ENCODE data around the gene STARD13.

STARD13 gene

DNA sequence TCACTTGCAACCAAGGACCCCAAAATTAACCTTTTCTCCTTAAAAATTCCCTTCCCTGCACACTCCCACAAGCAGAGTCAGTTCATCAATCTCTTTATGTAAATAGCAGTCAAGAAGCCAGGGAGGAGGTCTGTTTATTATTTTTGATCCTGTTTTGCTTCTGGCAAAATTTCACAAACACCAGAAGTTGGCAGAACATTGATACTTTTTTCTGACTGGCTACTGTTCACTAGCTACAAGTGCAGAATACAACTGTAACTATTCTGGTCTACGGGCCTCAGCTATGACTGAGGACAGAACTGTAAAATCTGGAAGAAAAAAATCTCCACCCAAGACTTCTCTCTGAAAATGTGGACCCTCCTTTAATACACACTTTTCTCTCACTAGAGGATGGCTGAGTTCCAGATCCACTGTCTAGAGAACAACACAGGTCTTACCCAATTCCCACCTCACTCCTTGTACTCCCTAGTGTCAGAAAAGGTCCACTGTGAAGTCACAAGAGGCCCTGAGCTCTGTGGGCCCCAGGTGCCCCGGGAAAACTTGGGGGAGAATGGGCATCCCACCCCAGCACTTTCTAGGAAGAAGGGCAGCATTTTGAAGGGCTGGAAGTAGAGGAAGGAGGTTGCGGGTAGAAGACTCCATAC lies 14.5 kb downstream of the STARD13 start:
- no peak for DNase-seq
- H3K27ac ChIP-seq (ENCODE audit: low read length), result no peak overlapping the region
- H3K4me2 ChIP-seq (ENCODE audit: low read depth, low read length), result no peak overlapping the region

DNA sequence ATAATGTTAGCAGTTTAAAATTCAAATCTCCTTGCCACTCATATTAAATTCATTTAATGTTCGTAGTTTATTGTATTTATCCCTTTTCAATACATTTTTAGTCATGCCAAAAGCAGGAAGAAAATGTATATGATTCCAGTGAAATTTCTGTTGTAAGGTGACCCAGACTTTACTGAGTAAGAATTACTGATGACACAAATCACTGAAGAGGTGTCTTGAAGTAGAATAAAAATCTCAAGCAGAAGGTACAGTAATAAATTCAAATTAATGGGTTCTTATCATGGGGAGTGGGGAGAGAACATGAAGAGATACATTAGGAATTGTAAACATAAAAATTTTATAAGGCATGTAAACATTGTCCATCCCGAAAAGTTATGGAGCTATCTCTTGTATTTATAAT lies 19.9 kb downstream of the STARD13 start:
- no peak for TF ChIP-seq EZH2 (optimal IDR thresholded peaks at IDR 0.05; ENCODE audit: low read depth, low read length)
- no peak for TF ChIP-seq EZH2phosphoT487 (IDR thresholded peaks at IDR 0.05; ENCODE audit: low read length)
- TF ChIP-seq, protein P1, sequence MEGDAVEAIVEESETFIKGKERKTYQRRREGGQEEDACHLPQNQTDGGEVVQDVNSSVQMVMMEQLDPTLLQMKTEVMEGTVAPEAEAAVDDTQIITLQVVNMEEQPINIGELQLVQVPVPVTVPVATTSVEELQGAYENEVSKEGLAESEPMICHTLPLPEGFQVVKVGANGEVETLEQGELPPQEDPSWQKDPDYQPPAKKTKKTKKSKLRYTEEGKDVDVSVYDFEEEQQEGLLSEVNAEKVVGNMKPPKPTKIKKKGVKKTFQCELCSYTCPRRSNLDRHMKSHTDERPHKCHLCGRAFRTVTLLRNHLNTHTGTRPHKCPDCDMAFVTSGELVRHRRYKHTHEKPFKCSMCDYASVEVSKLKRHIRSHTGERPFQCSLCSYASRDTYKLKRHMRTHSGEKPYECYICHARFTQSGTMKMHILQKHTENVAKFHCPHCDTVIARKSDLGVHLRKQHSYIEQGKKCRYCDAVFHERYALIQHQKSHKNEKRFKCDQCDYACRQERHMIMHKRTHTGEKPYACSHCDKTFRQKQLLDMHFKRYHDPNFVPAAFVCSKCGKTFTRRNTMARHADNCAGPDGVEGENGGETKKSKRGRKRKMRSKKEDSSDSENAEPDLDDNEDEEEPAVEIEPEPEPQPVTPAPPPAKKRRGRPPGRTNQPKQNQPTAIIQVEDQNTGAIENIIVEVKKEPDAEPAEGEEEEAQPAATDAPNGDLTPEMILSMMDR (IDR thresholded peaks at IDR 0.05; ENCODE audit: low read length), result no peak
- H3K27ac ChIP-seq (ENCODE audit: low read length), result no peak overlapping the region
- H3K9me3 ChIP-seq (replicated peaks; ENCODE audit: insufficient read depth, low read length), result no peaks in the 10 kb centered on the region
- DNase-seq, result no peak
- no peak overlapping the region for H3K4me2 ChIP-seq (ENCODE audit: low read depth, low read length)
- no peaks in the 10 kb centered on the region for H3K36me3 ChIP-seq (replicated peaks; ENCODE audit: insufficient read depth, low read length)
- no peaks in the 10 kb centered on the region for H3K79me2 ChIP-seq (ENCODE audit: low read length)
- H3K9ac ChIP-seq (ENCODE audit: low read length), result no peak overlapping the region
- H3K4me3 ChIP-seq (ENCODE audit: low read length), result no peak overlapping the region
- H3K4me1 ChIP-seq (ENCODE audit: low read length), result no peaks in the 10 kb centered on the region
- H2AFZ ChIP-seq (ENCODE audit: low read length), result no peak overlapping the region
- H3K9me2 ChIP-seq (replicated peaks; ENCODE audit: insufficient read depth, low read length), result no peaks in the 10 kb centered on the region
- H3F3A ChIP-seq (ENCODE audit: insufficient read depth, low read length), result no peaks in the 10 kb centered on the region
- H4K20me1 ChIP-seq (ENCODE audit: insufficient read depth, low read length), result no peaks in the 10 kb centered on the region
- no peaks in the 10 kb centered on the region for H3K27me3 ChIP-seq (replicated peaks; ENCODE audit: insufficient read depth, low read length)

More for the DNA sequence above, 14.5 kb downstream of the STARD13 start:
- Histone ChIP-seq H3K36me3 (replicated peaks; ENCODE audit: insufficient read depth, low read length) (no peaks in the 10 kb centered on the region), H3K4me1 (ENCODE audit: low read length) (no peaks in the 10 kb centered on the region), H2AFZ (ENCODE audit: low read length) (no peak overlapping the region), H3K9me3 (replicated peaks; ENCODE audit: insufficient read depth, low read length) (no peaks in the 10 kb centered on the region), H3K9me2 (replicated peaks; ENCODE audit: insufficient read depth, low read length) (no peaks in the 10 kb centered on the region), H3K4me3 (ENCODE audit: low read length) (no peak overlapping the region), H3F3A (ENCODE audit: insufficient read depth, low read length) (no peaks in the 10 kb centered on the region), H3K27me3 (replicated peaks; ENCODE audit: insufficient read depth, low read length) (no peaks in the 10 kb centered on the region), H3K9ac (ENCODE audit: low read length) (no peak overlapping the region), H3K79me2 (ENCODE audit: low read length) (no peaks in the 10 kb centered on the region), H4K20me1 (ENCODE audit: insufficient read depth, low read length) (no peaks in the 10 kb centered on the region)
- TF ChIP-seq, protein P1 (IDR thresholded peaks at IDR 0.05; ENCODE audit: low read length), result no peak
- TF ChIP-seq EZH2 (optimal IDR thresholded peaks at IDR 0.05; ENCODE audit: low read depth, low read length) (no peak), EZH2phosphoT487 (IDR thresholded peaks at IDR 0.05; ENCODE audit: low read length) (no peak)

DNA sequence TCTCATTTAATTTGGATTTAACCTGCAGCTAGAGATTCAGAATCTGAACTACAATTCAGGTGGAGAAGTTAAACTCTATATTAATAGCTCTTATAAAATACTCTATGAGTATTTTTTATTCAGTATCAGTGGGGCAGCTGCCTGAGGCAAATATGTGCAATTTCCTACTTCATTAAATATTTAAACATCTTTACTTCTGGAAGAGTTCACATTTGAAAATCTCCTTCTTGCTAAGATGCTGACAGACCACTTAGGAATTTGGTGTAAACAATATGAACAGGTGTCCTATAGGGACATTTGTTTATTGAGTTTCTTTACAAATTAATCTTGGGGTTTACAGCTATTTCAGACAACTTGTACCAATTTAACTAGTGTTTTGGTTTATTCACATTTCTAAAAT lies 20.4 kb downstream of the STARD13 start:
- Histone ChIP-seq H3F3A (ENCODE audit: insufficient read depth, low read length) (no peaks in the 10 kb centered on the region), H3K27me3 (replicated peaks; ENCODE audit: insufficient read depth, low read length) (no peaks in the 10 kb centered on the region), H3K27ac (ENCODE audit: low read length) (no peak overlapping the region), H3K4me1 (ENCODE audit: low read length) (no peaks in the 10 kb centered on the region), H3K9me2 (replicated peaks; ENCODE audit: insufficient read depth, low read length) (no peaks in the 10 kb centered on the region), H3K9ac (ENCODE audit: low read length) (no peak overlapping the region), H3K4me2 (ENCODE audit: low read depth, low read length) (no peak overlapping the region), H2AFZ (ENCODE audit: low read length) (no peak overlapping the region), H3K4me3 (ENCODE audit: low read length) (no peak overlapping the region), H3K79me2 (ENCODE audit: low read length) (no peaks in the 10 kb centered on the region), H4K20me1 (ENCODE audit: insufficient read depth, low read length) (no peaks in the 10 kb centered on the region), H3K36me3 (replicated peaks; ENCODE audit: insufficient read depth, low read length) (no peaks in the 10 kb centered on the region), H3K9me3 (replicated peaks; ENCODE audit: insufficient read depth, low read length) (no peaks in the 10 kb centered on the region)
- DNase-seq, result no peak
- TF ChIP-seq, protein P1 (IDR thresholded peaks at IDR 0.05; ENCODE audit: low read length), result no peak
- TF ChIP-seq EZH2 (optimal IDR thresholded peaks at IDR 0.05; ENCODE audit: low read depth, low read length), result no peak
- no peak for TF ChIP-seq EZH2phosphoT487 (IDR thresholded peaks at IDR 0.05; ENCODE audit: low read length)

Data from MM.1S (cell line).